Muscle layer of colon (tissue), 2 donors: ENCODE results near the gene WWOX.
"Not testable (repeated sequence)": the region's sequence is repeated elsewhere in the genome, so short reads cannot be mapped to it uniquely, and the experiment has no call there.

Source experiments
- H3K27ac ChIP-seq: one replicate; pipeline ENCODE4 v1.7.0; 2013; ENCODE audit warnings: low read depth, mild to moderate bottlenecking, low read length, moderate library complexity
- H3K27me3 ChIP-seq, 2 donors: one replicate each; pipeline ENCODE4 v1.7.0; 2013; ENCODE audit warnings: low read length in 2 of 2, mild to moderate bottlenecking in 2 of 2; ENCODE audit not compliant: insufficient read depth in 2 of 2, control insufficient read depth in 1 of 2
- H3K36me3 ChIP-seq: one replicate; pipeline ENCODE4 v1.7.0; 2013; ENCODE audit warnings: mild to moderate bottlenecking, low read length; ENCODE audit not compliant: insufficient read depth
- H3K4me1 ChIP-seq: one replicate; pipeline ENCODE4 v1.7.0; 2013; ENCODE audit warnings: mild to moderate bottlenecking, low read length; ENCODE audit not compliant: insufficient read depth
- H3K4me3 ChIP-seq, 2 donors: one replicate each; pipeline ENCODE4 v1.7.0; 2013; ENCODE audit warnings: low read length in 2 of 2, low read depth in 1 of 2, mild to moderate bottlenecking in 1 of 2, moderate library complexity in 1 of 2
- H3K9ac ChIP-seq: one replicate; pipeline ENCODE4 v1.7.0; 2013; ENCODE audit warnings: low read length
- H3K9me3 ChIP-seq: one replicate; pipeline ENCODE4 v1.7.0; 2013; ENCODE audit warnings: mild to moderate bottlenecking, low read length
- donor health status: abdominal sarcoma.
- donor health status: Adenocarcinoma of cecum.

WWOX gene

GRCh38 chr16:78503602-78504001 lies 404.1 kb downstream of the WWOX start:
- H3K4me3 ChIP-seq = no peak overlapping the region
- H3K9me3 ChIP-seq = no peaks in the 10 kb centered on the region
- no peaks in the 10 kb centered on the region for H3K27me3 ChIP-seq
- no peak overlapping the region for H3K9ac ChIP-seq
- no peak overlapping the region for H3K27ac ChIP-seq
- H3K36me3 ChIP-seq = no peaks in the 10 kb centered on the region
- peaks cover 29% of the 10 kb centered on the region for H3K4me1 ChIP-seq

- Histone ChIP-seq H3K27ac (no peak overlapping the region), H3K9ac (no peak overlapping the region), H3K36me3 (no peaks in the 10 kb centered on the region)
Observed at GRCh38 chr16:78504401-78504851, 405.0 kb downstream of the WWOX start.

GRCh38 chr16:78505036-78505435 lies 405.6 kb downstream of the WWOX start:
- no peak overlapping the region for H3K9ac ChIP-seq
- H3K4me3 ChIP-seq = peak overlapping the region in 1 of 2 donors; percentile 4
- no peaks in the 10 kb centered on the region for H3K27me3 ChIP-seq
- H3K4me1 ChIP-seq = peaks cover 29% of the 10 kb centered on the region
- H3K36me3 ChIP-seq = no peaks in the 10 kb centered on the region
- H3K27ac ChIP-seq = peak overlapping the region; percentile 48
- H3K9me3 ChIP-seq = no peaks in the 10 kb centered on the region

More at GRCh38 chr16:78504401-78504851, 405.0 kb downstream of the WWOX start:
- Histone ChIP-seq H3K4me1 (peaks cover 29% of the 10 kb centered on the region), H3K4me3 (no peak overlapping the region), H3K27me3 (no peaks in the 10 kb centered on the region), H3K9me3 (no peaks in the 10 kb centered on the region)

GRCh38 chr16:78505544-78506366 lies 406.3 kb downstream of the WWOX start:
- Histone ChIP-seq H3K4me3 (peak overlapping the region in 1 of 2 donors; percentile 4), H3K9me3 (no peaks in the 10 kb centered on the region), H3K27ac (peak overlapping the region; percentile 48), H3K27me3 (no peaks in the 10 kb centered on the region), H3K36me3 (no peaks in the 10 kb centered on the region), H3K4me1 (peaks cover 29% of the 10 kb centered on the region), H3K9ac (no peak overlapping the region)

- Histone ChIP-seq H3K4me1 (peaks cover 29% of the 10 kb centered on the region), H3K36me3 (no peaks in the 10 kb centered on the region), H3K4me3 (no peak overlapping the region), H3K27ac (peak overlapping the region; percentile 30), H3K9me3 (no peaks in the 10 kb centered on the region), H3K9ac (no peak overlapping the region), H3K27me3 (no peaks in the 10 kb centered on the region)
Observed at GRCh38 chr16:78506367-78507193, 407.1 kb downstream of the WWOX start.

GRCh38 chr16:78507576-78507975 lies 408.1 kb downstream of the WWOX start:
- no peaks in the 10 kb centered on the region for H3K27me3 ChIP-seq
- no peak overlapping the region for H3K4me3 ChIP-seq
- no peaks in the 10 kb centered on the region for H3K36me3 ChIP-seq
- no peaks in the 10 kb centered on the region for H3K9me3 ChIP-seq
- H3K4me1 ChIP-seq = peaks cover 29% of the 10 kb centered on the region
- no peak overlapping the region for H3K27ac ChIP-seq
- no peak overlapping the region for H3K9ac ChIP-seq

- Histone ChIP-seq H3K27ac (no peak overlapping the region), H3K9ac (no peak overlapping the region), H3K27me3 (no peaks in the 10 kb centered on the region), H3K36me3 (no peaks in the 10 kb centered on the region), H3K4me1 (peaks cover 7% of the 10 kb centered on the region), H3K4me3 (no peak overlapping the region), H3K9me3 (no peaks in the 10 kb centered on the region)
Observed at GRCh38 chr16:78509965-78510364, 410.5 kb downstream of the WWOX start.

- no peak overlapping the region for H3K27ac ChIP-seq
Observed at GRCh38 chr16:78510496-78510895, 411.0 kb downstream of the WWOX start.

GRCh38 chr16:78513838-78514237 lies 414.4 kb downstream of the WWOX start:
- Histone ChIP-seq H3K27me3 (no peaks in the 10 kb centered on the region), H3K9me3 (no peaks in the 10 kb centered on the region), H3K27ac (no peak overlapping the region), H3K9ac (no peak overlapping the region), H3K36me3 (no peaks in the 10 kb centered on the region), H3K4me3 (no peak overlapping the region), H3K4me1 (no peaks in the 10 kb centered on the region)

More at GRCh38 chr16:78510496-78510895, 411.0 kb downstream of the WWOX start:
- Histone ChIP-seq H3K4me1 (peaks cover 1% of the 10 kb centered on the region), H3K27me3 (no peaks in the 10 kb centered on the region), H3K9me3 (no peaks in the 10 kb centered on the region), H3K36me3 (no peaks in the 10 kb centered on the region), H3K4me3 (no peak overlapping the region), H3K9ac (no peak overlapping the region)

GRCh38 chr16:78514888-78515287 lies 415.4 kb downstream of the WWOX start:
- H3K4me1 ChIP-seq, H3K9me3 ChIP-seq, H3K27me3 ChIP-seq, H3K9ac ChIP-seq, H3K36me3 ChIP-seq, H3K4me3 ChIP-seq, H3K27ac ChIP-seq: not testable (repeated sequence)

- Histone ChIP-seq H3K4me3 (no peak overlapping the region), H3K27me3 (no peaks in the 10 kb centered on the region), H3K4me1 (no peaks in the 10 kb centered on the region), H3K9me3 (no peaks in the 10 kb centered on the region), H3K36me3 (no peaks in the 10 kb centered on the region), H3K27ac (no peak overlapping the region), H3K9ac (no peak overlapping the region)
Observed at GRCh38 chr16:78515421-78515820, 416.0 kb downstream of the WWOX start.
